Nephron progenitor cell (in vitro differentiated cells): ENCODE data around the gene SLC12A5.

Experiments used
- DNase-seq: peaks from one replicate; pipeline ENCODE4 v3.0.0; 2021
- H3K27ac Mint-ChIP-seq: 2 replicates; pipeline ENCODE4 v1.8.0; 2021; ENCODE audit warnings: mild to moderate bottlenecking, moderate library complexity, mixed read lengths
- H3K27me3 Mint-ChIP-seq: 2 replicates; pipeline ENCODE4 v1.8.0; 2021; ENCODE audit warnings: mild to moderate bottlenecking, low read depth, mixed read lengths; ENCODE audit not compliant: poor library complexity
- H3K36me3 Mint-ChIP-seq: 2 replicates; pipeline ENCODE4 v1.8.0; 2021; ENCODE audit warnings: low read depth, mixed read lengths
- H3K4me1 Mint-ChIP-seq: 2 replicates; pipeline ENCODE4 v1.8.0; 2021; ENCODE audit warnings: mixed read lengths
- H3K4me3 Mint-ChIP-seq: 2 replicates; pipeline ENCODE4 v1.8.0; 2021; ENCODE audit warnings: mild to moderate bottlenecking, moderate library complexity, mixed read lengths
- H3K9me3 Mint-ChIP-seq: 2 replicates; pipeline ENCODE4 v1.8.0; 2021; ENCODE audit warnings: mild to moderate bottlenecking, moderate library complexity, mixed read lengths
- TF ChIP-seq, protein P1 (sequence below): fragments of 200-600 bp; sonication (generic); IDR thresholded peaks from 2 replicates; pipeline ENCODE4 v1.5.0; 2021; ENCODE audit warnings: antibody characterized with exemption

Gene SLC12A5

DNA sequence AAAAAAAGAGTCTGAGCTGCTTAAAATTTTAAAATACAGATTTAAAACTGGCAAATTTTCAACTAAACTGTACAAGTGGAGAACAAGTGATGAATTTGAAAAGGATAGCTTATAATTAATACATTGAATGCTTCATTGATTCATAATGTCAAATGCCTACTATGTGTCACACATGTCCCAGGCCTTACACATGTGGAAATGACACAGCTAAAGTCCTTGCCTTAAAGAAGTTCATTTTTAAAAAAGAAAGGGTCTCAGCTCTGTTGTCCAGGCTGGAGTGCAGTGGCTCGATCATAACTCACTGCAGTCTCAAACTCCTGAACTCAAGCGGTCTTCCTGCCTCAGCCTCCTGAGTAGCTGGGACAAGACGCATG, 55.8 kb downstream of the SLC12A5 start:
- H3K27me3 Mint-ChIP-seq: no peaks in the 10 kb centered on the region
- H3K4me3 Mint-ChIP-seq: no peak overlapping the region
- no peaks in the 10 kb centered on the region for H3K36me3 Mint-ChIP-seq
- TF ChIP-seq, protein P1, sequence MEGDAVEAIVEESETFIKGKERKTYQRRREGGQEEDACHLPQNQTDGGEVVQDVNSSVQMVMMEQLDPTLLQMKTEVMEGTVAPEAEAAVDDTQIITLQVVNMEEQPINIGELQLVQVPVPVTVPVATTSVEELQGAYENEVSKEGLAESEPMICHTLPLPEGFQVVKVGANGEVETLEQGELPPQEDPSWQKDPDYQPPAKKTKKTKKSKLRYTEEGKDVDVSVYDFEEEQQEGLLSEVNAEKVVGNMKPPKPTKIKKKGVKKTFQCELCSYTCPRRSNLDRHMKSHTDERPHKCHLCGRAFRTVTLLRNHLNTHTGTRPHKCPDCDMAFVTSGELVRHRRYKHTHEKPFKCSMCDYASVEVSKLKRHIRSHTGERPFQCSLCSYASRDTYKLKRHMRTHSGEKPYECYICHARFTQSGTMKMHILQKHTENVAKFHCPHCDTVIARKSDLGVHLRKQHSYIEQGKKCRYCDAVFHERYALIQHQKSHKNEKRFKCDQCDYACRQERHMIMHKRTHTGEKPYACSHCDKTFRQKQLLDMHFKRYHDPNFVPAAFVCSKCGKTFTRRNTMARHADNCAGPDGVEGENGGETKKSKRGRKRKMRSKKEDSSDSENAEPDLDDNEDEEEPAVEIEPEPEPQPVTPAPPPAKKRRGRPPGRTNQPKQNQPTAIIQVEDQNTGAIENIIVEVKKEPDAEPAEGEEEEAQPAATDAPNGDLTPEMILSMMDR: no peak
- no peaks in the 10 kb centered on the region for H3K9me3 Mint-ChIP-seq
- H3K27ac Mint-ChIP-seq: no peak overlapping the region
- peaks cover 58% of the 10 kb centered on the region for H3K4me1 Mint-ChIP-seq
- no peak for DNase-seq

DNA sequence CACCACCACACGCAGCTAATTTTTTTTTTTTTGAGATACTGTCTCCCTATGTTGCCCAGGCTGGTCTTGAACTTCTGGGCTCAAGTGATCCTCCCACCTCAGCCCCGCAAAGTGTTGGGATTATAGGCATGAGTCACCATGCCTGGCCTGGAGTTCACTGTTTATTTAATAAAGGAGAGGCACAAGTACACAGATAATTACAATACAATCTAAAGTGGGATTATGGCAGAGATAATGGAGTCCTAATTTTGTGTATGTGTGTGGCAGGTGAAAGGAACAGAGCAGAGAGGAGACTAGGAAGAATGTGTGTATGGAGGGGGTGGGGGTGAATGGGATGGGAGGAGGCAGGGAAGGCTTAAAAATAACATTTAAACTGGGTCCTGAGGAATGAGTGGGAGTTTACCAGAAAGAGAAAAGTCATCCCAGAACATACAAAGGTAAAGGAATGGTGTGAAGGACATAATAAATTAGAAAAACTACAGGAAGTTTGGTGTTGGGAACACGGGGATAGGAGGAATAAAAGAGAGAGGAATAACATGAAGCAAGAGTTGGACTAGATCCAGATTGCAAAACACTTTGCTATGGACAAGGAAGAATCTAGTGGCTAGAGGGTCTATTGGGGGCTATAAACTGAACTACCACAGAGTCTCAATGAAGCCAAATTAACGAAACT, 56.3 kb downstream of the SLC12A5 start:
- TF ChIP-seq, protein P1: no peak
- Mint-ChIP-seq H3K4me3 (peak overlapping the region; percentile 3), H3K27me3 (no peaks in the 10 kb centered on the region), H3K4me1 (peaks cover 62% of the 10 kb centered on the region), H3K27ac (peak overlapping the region; percentile 14), H3K36me3 (no peaks in the 10 kb centered on the region), H3K9me3 (no peaks in the 10 kb centered on the region)
- no peak for DNase-seq

DNA sequence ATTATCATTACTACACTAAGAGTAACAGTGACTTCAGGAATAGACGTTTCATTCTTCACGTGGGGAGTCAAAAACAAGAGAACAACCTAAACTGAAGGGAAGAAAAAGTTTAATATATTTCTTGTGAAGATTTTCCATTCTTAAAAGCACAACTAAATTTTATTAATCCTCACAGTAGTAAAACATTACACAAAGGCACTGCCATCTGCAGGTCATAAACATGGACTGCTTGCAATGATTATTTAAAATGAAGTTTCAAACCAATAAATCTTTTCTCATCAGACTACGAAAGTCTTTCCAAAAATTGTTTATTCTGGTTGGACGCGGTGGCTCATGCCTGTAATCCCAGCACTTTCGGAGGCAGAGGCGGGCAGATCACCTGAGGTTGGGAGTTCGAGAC, 58.1 kb downstream of the SLC12A5 start:
- DNase-seq: no peak
- Mint-ChIP-seq H3K27me3 (peaks cover 4% of the 10 kb centered on the region), H3K9me3 (no peaks in the 10 kb centered on the region), H3K36me3 (no peaks in the 10 kb centered on the region), H3K27ac (no peak overlapping the region), H3K4me3 (peak overlapping the region; percentile 21), H3K4me1 (peaks cover 71% of the 10 kb centered on the region)
- TF ChIP-seq, protein P1: peak; percentile 12

DNA sequence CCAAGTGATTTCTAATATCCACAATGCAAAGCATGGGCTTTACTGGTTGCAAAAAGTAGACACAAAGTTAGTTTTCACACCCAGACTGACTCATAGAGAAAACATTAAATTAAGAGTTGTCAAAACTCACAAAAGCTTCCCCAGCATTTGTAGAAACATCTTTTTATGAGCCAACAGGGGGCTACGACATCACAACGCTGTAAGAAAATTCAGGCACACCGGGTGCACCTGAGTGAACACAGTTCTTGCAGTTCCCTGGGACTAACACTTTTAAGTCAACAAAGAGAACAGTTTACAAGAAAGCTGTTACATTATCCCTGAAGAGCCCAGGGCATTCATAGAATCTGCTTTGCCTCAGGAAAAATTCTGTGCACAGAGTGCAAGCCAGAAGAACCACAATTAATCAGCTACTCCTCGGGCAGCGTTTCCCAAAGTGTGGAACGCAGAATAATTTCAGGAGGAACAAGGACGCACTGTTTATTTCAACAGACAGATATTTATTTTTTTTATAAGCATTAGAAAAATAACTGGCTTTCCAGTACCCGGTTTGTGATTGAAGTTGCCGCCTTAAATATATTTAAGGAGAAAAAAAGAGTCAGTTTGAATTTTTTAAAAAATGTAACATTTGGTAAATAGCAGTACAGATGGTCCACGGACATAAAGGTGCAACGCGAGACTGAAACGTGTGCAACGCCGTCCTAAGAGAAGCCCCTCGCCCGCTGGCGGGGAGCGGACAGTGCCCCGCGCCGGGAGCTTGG, 59.6 kb downstream of the SLC12A5 start:
- TF ChIP-seq, protein P1: no peak
- H3K4me3 Mint-ChIP-seq: peak overlapping the region; percentile 91
- H3K4me1 Mint-ChIP-seq: peaks cover 58% of the 10 kb centered on the region
- peak overlapping the region; percentile 39 for H3K27ac Mint-ChIP-seq
- H3K9me3 Mint-ChIP-seq: peaks cover 4% of the 10 kb centered on the region
- no peaks in the 10 kb centered on the region for H3K36me3 Mint-ChIP-seq
- DNase-seq: no peak
- peaks cover 8% of the 10 kb centered on the region for H3K27me3 Mint-ChIP-seq

DNA sequence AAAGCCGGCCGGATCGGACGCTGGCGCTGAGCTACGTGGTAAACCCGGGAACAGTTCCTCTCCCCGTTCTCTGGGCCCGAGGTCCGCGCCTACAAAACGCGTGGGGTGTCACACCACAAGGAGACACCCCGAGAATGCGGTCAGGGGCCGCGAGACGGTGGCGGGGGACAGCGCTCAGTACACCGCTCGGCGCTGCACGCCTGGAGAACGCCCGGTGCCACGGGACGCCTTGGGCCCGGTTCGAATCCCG, 60.1 kb downstream of the SLC12A5 start:
- peaks cover 11% of the 10 kb centered on the region for H3K27me3 Mint-ChIP-seq
- H3K4me1 Mint-ChIP-seq: peaks cover 58% of the 10 kb centered on the region
- peaks cover 4% of the 10 kb centered on the region for H3K9me3 Mint-ChIP-seq
- DNase-seq: peak; percentile 49
- H3K27ac Mint-ChIP-seq: peak overlapping the region; percentile 90
- H3K36me3 Mint-ChIP-seq: no peaks in the 10 kb centered on the region
- TF ChIP-seq, protein P1: no peak
- H3K4me3 Mint-ChIP-seq: peak overlapping the region; percentile 91
